ENCODE data around the gene CALML6.
"Not testable (repeated sequence)": the region's sequence is repeated elsewhere in the genome, so short reads cannot be mapped to it uniquely, and the experiment has no call there.

CALML6 gene

DNA sequence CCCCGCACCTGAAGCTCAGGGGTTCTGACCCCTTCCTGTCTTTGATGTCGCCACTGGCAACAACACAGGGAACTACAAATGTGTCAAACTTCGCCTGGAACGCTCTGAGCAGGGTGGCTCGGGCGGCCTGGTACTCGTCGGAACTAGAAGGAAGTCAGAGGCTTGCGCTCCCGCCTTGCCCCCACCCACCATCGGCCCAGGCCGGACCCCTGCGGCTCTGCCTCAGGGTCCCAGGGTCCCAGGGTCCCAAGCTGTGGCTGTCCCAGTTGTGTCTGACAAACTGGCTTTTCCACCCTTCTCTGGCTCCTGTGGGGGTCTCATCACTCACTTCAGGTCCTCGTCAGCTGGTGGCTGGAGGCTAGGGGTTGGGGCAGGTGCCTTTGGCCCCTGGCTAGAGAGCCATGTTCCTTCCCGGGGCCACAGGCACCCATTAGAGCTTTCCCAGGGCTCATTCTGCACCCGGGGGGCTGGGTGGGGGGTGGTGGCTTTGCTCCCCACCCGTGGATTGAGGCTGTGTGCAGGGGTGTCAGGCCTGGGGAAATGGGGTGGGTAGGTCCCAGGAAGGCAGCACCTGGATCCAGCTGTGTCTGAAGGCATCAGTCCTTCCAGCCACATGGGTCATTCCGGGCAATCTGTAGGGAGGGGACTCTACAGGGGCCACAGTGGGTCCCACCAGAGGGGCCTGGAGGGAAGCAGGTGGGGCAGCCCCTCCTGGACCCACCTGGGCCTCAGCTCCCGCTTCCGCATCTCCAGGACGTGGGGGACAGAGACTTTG is 12.0 kb downstream of the CALML6 start:
- no peak for DNase-seq

DNA sequence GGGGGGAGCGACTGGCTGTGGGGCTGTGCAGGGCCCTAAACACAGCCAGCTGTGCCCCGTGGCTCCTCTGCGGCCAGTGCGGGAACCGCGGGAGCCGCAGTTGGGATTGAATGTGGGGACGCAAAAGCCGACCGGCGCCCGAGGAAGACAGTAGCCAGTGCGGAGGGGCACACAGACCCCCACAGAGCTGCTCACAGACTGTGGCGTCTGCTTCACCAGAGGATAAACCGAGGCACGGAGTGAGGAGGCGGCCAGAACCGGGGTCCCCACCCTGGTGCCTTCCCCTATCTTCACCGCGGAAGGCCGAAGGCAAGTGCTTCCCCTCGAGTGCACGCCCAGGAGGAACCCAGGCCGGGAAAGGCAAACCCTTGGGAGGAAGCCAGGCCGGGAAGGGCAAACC is 12.7 kb downstream of the CALML6 start:
- DNase-seq = no peak

DNA sequence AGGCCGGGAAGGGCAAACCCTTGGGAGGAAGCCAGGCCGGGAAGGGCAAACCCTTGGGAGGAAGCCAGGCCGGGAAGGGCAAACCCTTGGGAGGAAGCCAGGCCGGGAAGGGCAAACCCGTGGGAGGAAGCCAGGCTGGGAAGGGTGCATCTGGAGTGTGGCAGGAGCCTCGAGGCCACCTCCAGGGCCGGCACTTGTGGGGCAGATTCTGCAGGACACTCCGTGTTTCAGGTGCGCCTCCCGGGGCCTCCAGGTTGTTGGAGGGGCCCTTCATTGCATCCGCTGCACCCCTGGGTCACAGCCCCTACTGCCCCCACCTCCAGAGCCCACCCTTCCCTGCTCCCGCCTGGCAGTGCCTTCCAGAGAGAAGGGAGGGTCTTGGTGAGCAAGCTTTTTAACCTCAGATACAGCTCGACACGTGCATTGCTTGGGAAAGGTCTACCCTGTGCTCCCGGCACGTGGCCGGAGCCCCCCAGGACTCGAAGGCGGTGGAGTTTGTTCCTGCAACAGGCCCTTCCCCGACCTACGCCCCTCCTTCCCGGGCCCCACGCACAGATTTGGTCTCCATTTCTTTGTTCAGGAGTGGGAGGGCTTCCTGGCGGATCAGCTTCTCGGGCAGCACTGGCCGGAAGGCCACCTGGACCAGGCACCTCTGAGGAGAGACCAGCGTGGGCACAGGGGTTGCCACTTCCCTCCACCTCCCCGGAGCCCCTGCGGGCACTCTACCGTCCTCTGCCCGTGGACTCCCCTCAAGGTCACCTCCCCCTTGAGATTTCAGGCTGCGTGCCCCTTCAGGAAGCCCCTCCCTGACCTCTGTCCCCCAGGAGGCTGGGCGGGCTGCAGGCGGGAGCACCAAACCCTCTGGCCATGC is 13.4 kb downstream of the CALML6 start:
- no peak for DNase-seq

DNA sequence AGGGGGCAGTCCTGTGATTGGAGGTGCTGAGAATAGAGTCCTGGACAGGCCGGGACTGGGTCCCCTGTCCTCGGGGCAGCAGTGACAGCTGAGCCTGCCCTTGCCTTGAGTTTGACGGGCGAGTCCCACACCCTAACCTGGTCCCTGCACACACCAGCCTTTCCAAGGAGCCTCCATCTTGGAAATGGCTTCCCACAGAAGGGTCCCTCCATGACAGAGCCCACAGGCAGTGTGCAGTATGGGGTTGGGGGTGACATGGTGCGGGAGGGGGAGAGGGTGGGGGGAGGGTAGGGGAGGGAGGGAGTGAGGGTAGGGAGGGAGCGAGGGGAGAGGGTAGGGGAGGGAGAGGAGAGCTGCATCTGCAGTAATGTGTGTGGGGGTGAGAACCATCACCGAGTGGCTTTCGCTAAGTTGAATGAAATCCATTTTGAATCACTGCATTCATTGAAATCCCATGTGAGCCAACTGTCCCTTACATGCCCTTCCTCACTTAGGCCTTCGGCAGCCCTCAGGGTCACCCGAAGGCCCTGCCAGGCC is 14.1 kb downstream of the CALML6 start:
- DNase-seq = no peak

DNA sequence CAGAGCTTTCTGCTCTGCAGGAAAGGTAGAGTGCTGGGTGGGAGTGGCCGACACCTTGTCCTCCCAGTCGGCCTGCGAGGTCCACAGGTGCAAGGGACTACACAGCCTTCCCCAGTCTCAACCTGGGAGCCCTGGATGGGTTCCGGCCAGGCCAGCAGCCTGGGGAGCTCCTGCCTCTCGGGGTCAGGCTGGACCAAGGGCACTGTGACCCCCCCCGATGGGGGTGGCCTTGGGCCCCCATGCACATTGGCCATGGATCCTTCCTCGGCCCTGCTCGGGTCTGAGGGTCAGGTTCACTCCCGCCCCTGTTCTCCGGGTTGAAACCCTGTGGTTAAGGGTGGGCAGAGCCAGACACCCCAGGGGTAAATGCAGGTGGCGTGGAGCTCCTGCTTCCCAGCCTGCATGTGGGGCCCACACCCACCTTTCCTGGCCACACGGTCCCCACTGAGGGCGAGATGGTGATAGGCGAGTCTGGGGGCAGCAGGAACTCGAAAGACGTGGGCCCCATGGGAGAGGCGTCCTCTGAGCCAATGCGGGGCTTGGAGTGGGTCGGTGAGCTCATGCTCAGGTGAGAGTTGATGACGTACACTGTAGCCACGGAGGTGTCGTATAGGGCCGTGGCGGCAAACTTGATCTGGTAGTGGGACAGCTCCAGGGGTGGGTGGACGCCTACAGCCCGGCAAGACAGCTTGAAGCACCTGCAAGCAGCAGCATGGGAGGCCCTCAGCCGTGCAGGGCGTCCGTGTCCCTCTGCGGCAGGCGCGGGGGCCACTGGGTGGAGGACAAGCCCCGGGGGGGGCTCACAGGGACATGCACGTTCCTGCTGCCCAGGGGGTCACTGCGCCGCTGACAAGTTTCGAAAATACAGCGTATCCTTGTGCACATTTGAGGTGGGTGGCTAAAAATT is 14.8 kb downstream of the CALML6 start:
- DNase-seq = no peak

DNA sequence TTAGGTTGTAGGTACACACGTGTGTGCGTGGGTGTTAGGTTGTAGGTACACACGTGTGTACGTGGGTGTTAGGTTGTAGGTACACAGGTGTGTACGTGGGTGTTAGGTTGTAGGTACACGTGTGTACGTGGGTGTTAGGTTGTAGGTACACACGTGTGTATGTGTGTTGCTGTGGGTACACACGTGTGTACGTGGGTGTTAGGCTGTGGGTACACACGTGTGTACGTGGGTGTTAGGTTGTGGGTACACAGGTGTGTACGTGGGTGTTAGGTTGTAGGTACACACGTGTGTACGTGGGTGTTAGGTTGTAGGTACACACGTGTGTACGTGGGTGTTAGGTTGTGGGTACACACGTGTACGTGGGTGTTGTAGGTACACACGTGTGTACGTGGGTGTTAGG is 19.8 kb downstream of the CALML6 start:
- not testable (repeated sequence) for DNase-seq

DNA sequence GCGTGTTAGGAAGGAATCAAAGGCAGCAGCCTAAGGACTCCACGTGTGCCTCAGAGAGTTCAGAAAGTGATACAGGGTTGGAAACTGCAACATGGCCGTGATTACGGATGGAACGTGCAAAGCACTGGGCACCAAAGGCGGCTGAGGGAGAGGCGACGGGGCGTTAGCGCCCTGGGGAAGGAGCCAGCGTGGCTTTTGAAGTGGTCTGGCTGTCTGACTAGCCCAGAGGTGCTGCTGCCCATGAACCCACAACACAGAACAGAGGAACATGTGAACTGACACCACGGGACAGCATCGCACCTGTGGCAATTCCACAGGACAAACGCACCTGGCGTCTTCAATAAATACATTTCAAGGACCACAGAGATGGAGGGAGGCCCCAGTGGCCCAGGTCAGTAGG is 22.0 kb downstream of the CALML6 start:
- DNase-seq = no peak

DNA sequence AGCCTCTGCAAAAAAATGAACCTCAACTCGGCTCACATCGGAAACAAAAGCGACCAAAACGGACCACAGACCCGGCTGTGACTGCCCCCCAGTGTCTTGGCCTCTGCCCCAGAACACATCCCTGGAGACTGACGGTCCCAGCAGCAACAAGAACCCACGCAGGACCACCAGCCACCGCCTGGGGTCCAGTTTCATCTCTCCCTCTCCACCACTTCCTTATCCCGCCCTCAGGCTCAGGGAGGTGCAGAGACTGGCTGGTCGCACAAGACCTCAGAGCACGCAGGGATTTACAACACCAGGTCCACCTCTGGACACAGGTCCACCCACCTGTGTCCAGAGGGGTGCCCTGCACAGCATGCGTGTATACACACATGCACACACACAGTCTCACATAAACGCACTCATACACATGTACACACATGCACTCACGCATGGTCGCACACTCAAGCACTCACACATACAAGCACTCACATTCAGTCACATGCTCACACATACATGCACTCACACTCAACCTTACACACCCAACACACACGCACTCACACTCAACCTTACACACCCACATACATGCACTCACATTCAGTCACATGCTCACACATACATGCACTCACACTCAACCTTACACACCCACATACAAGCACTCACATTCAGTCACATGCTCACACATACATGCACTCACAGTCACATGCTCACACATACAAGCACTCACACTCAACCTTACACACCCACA is 22.7 kb downstream of the CALML6 start:
- no peak for DNase-seq

DNA sequence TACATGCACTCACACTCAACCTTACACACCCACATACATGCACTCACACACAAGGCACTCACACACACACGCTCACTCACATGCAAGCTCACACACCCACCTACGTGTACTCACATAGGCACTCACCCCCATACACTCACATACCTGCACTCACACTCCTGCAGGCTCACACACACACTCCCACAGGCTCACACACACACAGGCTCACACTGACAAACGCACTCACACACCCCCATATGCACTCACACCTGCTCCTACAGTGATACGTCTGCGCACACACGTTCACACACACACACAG is 23.2 kb downstream of the CALML6 start:
- no peak for DNase-seq

DNA sequence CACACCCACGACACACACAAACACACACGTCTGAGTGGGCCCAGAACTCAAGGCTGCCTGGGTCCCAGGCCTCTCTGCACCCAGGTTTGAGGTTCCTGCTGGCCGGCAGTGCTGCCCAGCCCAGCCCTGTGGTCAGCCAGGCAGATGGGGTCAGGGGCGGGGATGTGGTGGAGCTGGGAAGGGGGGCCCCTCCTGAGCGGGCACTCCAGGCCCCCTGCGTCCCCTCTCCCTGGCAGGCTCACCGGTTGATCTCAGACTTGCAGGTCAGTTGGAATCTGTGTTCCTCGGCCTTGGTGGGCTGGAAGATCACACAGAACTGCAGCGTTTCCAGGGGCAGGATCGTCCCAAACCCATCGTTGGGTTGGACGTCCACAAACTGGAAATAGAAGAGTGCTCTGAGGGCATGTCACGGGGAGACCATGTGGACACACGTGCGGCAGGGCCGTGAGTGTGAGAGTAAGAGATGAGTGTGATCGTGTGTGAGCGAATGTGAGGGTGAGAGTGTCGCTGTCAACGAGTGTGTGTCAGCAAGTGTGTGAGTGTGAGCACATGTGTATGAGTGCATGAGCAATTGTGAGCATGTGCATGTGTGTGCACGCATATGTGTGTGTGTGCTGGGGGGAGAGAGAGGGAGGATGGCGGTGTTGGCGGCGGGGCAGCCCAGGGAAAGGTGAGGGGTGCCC is 23.7 kb downstream of the CALML6 start:
- DNase-seq = no peak

DNA sequence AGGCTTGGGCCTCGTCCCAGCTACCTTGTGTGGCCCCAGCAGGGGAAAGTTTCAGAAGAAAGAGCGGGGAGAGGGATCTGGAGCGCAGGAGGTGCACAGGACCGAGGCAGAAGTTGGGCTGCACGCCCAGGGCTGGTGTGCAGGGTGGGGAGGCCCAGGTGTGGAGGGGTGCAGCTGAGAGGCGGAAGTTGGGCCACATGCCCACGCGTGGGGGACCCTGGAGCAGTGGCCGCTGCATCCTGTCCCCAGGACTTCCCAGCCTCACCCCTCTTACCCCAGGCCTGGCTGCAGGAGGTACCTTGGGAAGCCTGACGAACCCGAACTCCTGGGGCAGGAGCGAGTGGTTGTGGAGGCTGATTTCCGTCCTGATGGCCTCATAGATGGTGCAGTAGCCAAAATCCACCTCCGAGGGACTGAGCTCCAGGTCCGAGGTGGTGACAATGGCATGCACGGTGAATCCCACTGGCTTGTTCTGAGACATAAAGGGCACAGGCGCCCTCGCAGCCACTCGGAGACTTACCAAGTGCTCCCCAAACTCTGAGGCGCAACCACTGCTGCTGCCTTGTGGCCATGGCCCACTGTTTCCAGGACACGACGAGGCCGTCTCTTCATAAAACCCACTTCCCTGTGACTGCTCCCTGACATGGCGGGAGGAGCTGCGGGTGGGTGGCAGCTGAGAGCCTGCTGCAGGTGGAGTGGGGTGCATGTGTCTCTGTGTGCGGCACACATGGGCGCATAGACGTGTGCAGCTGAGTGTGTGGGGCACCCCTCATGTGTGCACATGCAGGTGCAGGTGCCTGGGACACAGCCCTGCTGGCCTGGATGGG is 24.4 kb downstream of the CALML6 start:
- no peak for DNase-seq

DNA sequence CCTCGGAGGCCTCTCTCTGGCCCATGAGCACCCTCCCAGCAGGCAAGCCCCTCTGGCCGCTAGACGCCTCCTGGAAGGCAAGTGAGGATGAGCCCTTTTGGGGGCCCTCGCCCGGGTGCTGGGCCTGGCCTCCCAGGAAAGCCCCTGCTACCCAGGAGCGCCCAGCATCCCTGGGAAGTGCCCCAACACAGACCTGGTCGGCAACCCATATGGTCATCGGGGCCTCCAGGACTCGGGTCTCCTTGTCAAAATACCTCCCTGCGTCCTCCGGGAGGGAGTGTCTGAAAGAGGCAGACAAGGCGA is 25.0 kb downstream of the CALML6 start:
- DNase-seq = no peak

DNA sequence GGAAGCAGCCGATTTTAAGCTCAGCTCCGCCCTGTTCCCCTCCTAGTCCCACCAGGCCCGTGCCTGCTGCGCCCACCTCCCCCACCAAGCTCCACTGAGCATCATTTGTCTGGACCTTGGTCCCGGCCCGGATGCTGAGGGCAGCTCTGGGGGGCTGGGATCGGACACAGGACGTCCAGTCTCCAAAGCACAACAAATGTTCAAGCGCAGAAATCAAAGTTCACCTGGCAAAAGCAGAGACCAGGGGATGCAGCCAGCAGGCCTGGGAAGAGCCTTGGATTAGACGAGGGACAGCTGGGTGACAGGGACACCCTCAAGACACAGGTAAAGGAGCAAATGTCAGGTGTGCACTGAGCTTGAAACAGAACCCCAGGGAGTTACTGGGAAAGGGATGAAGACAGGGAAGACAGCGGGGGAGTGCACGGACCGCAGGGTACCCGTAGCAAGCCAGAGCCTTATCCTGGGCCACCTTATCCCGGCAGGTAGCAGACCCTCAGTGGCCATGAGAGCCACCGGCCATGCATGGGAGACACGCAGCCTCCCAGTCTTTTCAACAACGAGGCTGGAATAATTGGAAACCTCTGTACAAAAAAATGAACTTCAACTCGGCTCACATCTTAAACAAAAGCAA is 26.3 kb downstream of the CALML6 start:
- DNase-seq = no peak

DNA sequence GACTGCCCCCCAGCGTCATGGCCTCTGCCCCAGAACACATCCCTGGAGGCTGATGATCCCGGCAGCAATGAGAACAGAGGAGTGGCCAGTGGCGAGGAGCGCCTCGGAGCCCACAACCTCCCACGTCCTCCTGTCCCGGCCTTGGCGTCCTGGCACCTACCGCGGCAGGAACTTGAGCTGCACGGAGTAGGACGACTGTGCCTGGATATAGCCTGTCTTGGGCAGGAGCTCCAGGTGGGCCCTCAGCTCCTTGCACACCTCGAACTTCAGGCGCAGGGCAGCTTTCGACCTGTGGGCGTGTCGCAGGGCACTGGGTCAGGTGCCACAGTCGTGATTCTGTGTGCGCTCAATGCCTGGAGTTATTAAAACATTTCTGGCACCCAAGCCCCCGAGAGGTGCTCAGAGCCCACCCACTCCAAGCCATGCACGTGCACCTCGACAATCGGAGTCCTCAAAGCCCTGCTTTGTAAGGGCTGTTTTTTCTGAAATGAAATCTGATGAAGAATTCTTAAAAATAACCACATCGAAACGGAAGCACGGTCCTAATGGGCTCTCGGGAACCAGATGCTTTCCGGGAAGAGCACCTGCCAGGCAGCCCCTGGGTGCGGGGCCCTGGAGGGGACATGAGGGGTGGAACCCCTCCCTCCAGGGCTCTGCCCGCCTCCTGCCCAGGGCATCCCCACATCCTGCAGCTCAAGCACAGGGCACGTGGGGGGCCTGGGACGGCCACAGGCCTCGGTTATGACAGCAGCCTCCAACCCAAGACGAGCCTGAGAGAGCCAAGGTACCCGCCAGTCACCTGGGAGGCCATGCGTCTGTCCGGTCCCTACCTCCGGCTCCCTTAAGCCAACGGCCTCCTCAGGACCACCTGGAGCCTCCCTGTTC is 27.1 kb downstream of the CALML6 start:
- DNase-seq = no peak

DNA sequence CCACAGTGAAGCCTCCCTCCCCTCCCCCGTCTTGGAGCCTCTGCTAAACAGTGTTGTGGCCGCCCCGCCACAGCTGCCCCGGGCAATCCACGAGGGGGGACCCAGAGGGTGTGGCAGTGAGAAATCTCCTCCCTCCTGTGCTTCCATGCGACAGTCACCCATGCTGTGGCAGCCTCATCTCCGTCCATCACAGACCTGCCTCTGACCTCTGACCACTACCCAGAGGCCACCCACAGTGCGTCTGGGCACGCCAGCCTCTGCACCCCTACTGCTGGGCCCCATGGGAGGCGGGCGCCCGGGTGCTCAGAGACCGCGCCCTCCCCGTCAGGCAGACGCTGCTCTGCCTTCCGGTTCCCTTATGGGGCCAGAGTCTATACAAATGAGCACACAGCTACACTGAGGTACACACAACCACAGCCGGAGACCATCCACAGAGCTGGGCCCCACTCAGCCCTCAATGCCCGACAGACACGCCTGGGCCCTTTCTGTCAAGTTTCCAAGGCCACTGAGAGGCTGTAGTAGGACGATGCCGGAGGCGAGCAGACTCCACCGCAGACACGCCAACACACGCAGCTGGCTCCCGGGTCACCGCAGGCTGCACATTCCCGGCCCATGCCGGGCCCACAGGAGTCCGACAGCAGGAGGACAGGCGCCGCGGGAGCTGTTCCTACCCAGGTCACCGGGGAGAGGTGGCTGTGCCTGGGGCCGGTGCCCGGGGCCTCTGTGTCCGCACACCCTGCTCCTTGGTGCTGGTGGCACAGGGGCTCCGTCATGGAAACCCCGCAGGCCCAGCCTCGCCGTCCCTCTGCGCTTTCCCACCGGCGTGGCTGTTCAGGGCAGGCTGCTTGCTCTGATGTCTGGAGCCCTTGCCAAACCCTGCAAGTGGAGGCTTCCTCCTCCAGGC is 27.9 kb downstream of the CALML6 start:
- no peak for DNase-seq

DNA sequence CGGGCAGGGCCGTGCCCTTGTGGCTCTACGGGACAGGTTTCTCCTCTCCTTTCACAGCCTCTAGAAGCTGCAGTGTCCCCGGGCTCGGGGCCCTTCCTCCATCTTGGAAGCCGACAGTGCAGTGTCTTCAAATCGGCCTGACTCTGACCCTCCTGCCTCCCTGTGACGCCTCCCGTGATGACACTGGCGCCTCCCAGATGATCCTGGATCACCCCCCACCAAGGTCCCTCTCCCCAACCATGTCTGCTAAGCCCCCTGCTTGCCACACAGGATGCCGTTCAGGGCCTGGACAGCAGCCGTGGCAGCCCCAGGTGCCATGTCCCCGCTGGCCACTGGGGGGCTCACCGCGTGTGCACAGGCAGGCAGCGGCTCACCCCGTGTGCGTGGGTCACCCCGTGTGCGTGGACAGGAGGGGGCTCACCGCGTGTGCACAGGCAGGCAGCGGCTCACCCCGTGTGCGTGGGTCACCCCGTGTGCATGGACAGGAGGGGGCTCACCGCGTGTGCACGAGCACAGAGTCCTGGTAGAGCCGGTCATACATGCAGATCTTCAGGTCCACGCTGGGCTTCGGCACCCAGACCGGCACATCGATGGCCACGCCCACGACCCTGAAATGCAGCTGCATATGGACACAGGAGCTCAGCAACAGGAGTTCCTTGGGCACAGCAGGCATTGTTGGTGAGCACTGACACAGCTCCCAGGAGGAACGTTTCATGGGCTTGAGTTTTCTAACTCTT is 28.9 kb downstream of the CALML6 start:
- DNase-seq = peak; percentile 74

DNA sequence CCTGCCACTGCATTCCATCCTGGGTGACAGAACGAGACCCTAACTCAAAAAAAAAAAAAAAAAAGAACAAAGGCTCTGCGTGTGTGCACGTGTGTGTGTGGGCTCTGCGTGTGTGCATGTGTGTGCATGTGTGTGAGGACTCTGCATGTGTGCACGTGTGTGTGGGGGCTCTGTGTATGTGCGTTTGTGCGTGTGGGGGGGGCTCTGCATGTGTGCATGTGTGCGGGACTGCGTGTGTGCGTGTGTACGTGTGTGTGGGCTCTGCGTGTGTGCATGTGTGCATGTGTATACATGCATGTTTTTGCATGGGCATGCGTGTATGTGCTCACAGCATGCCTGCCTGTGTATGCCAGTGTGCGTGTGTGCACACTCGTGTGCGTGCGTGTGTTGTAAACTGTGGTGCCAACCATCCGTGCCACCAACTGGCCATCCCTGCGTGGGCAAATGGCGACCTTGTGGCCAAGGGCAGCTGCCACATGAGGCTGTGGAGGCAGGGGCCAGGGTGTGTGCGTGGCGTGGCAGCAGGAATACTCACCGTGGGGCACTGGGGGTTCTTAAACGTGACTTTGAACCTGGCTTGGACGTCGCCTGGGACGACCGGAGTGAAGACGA is 30.8 kb downstream of the CALML6 start:
- DNase-seq = no peak
